Fibroblast of lung (primary cell): ENCODE measurements around the gene CYS1.

ENCODE experiments used
- EZH2 ChIP-seq: IDR thresholded peaks from 2 replicates; pipeline ENCODE4 v1.5.1; 2012; ENCODE audit warnings: low read length, control low read depth, mild to moderate bottlenecking; ENCODE audit errors: missing control alignments
- TF ChIP-seq, protein P1 (sequence below), 2 donors: IDR thresholded peaks in 1 of 2; conservative IDR thresholded peaks in 1 of 2; 1 replicate in 1 of 2; 2 replicates in 1 of 2; pipeline ENCODE4 v1.5.1; 2011 to 2012; ENCODE audit warnings: low read length in 2 of 2, control low read depth in 1 of 2, inconsistent platforms in 1 of 2, low read depth in 1 of 2, mild to moderate bottlenecking in 1 of 2

DNA sequence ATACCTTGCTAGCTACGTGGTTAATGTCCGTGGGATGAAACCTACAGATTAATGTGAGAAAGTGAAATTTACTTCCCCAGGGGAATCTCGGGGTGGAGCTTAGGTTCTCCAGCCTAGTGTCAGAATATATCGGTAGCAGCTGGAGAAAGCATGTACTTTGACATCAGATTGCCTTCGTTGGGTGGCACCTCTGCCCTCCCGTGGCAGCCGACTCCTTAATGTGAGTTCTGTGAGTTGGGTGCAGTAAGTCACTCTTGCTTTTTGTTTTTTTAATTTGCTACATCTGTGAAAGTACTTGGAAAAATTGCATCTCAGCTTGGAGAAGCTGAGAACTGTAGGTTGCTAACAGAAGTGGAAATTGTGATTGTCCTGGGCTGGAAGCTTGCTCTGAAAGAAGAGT lies 33.3 kb downstream of the CYS1 start:
- TF ChIP-seq, protein P1, sequence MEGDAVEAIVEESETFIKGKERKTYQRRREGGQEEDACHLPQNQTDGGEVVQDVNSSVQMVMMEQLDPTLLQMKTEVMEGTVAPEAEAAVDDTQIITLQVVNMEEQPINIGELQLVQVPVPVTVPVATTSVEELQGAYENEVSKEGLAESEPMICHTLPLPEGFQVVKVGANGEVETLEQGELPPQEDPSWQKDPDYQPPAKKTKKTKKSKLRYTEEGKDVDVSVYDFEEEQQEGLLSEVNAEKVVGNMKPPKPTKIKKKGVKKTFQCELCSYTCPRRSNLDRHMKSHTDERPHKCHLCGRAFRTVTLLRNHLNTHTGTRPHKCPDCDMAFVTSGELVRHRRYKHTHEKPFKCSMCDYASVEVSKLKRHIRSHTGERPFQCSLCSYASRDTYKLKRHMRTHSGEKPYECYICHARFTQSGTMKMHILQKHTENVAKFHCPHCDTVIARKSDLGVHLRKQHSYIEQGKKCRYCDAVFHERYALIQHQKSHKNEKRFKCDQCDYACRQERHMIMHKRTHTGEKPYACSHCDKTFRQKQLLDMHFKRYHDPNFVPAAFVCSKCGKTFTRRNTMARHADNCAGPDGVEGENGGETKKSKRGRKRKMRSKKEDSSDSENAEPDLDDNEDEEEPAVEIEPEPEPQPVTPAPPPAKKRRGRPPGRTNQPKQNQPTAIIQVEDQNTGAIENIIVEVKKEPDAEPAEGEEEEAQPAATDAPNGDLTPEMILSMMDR (conservative IDR thresholded peaks at IDR 0.05 in 1 of 2, IDR thresholded peaks at IDR 0.05 in 1 of 2; ENCODE audit: low read depth in 1 of 2, low read length in 2 of 2) = no peak
- TF ChIP-seq EZH2 = no peak
